ENCODE data around the gene GRB14.

Gene GRB14

DNA sequence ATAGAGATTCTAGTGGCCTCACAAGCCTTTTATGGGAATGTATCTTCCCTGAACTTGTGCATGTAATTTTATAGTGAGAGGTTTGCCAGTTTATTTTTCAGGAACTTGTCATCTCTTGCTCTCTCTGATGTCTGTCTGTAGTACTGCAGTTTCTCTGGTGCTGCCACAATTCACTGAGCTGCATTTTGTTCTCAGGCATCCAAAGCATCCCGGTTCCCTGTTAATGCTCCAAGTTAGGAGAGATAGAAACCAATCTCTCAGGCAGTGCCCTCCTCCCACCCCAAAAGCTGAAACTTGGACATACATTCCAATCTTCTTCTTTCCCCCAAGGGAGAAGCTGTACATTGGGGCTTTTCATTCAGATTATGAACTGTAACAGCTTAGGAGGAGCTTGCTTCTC, 30.1 kb upstream of the GRB14 start:
- no peak for TF ChIP-seq TEAD4 (IDR thresholded peaks at IDR 0.05)
- no peak for TF ChIP-seq CEBPB (IDR thresholded peaks at IDR 0.05)
- no peak for TF ChIP-seq NFIC (IDR thresholded peaks at IDR 0.05)
- no peak for TF ChIP-seq ZBTB7A (IDR thresholded peaks at IDR 0.05; ENCODE audit: low read depth)
- TF ChIP-seq EGR1 (IDR thresholded peaks at IDR 0.05) = no peak
- TF ChIP-seq, protein P1, sequence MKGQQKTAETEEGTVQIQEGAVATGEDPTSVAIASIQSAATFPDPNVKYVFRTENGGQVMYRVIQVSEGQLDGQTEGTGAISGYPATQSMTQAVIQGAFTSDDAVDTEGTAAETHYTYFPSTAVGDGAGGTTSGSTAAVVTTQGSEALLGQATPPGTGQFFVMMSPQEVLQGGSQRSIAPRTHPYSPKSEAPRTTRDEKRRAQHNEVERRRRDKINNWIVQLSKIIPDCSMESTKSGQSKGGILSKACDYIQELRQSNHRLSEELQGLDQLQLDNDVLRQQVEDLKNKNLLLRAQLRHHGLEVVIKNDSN (IDR thresholded peaks at IDR 0.05) = no peak
- TF ChIP-seq RAD21 (IDR thresholded peaks at IDR 0.05; ENCODE audit: low read depth) = no peak
- TF ChIP-seq, protein P2, sequence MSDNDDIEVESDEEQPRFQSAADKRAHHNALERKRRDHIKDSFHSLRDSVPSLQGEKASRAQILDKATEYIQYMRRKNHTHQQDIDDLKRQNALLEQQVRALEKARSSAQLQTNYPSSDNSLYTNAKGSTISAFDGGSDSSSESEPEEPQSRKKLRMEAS (IDR thresholded peaks at IDR 0.05) = no peak

DNA sequence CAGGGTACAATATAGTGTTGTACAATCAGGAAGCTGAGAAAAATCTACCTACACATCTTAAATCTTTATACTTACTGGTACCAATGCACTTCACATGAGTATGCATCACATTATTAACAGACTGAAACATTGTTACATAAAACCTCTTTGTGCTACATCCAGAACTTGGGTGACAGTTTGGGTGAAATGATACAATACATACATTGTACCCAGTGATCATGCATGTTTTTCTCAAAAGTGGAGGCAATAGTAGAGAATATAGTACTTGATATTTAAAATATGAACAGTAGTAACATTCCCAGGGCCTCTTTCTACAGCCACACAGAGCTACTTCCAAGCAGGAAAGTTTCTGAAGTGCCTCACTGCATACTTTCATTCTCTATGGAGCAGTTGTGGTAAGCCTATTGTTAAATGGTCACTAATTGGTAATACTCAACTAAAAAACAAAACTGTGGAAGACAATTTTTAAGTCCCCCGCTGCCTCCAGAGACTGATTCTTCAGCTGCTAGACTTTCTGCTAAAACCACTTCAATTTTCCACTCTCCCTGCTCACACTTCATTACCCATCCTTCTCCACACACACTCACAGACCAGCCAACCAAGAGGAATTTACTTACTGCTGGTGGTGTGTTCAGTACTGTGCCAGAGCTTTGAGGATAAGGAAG, 22.9 kb upstream of the GRB14 start:
- TF ChIP-seq, protein P1 (IDR thresholded peaks at IDR 0.05) = no peak
- TF ChIP-seq RAD21 (IDR thresholded peaks at IDR 0.05; ENCODE audit: low read depth) (no peak), ZBTB7A (IDR thresholded peaks at IDR 0.05; ENCODE audit: low read depth) (no peak), EP300 (IDR thresholded peaks at IDR 0.05; ENCODE audit: borderline replicate concordance) (no peak), TAF1 (IDR thresholded peaks at IDR 0.05; ENCODE audit: low read depth) (no peak), EGR1 (IDR thresholded peaks at IDR 0.05) (no peak), TEAD4 (IDR thresholded peaks at IDR 0.05) (no peak), TCF12 (IDR thresholded peaks at IDR 0.05; ENCODE audit: low read depth) (no peak), YY1 (IDR thresholded peaks at IDR 0.05; ENCODE audit: low read depth) (no peak), NFIC (IDR thresholded peaks at IDR 0.05) (no peak)
- TF ChIP-seq, protein P2 (IDR thresholded peaks at IDR 0.05) = no peak
- TF ChIP-seq, protein P3, sequence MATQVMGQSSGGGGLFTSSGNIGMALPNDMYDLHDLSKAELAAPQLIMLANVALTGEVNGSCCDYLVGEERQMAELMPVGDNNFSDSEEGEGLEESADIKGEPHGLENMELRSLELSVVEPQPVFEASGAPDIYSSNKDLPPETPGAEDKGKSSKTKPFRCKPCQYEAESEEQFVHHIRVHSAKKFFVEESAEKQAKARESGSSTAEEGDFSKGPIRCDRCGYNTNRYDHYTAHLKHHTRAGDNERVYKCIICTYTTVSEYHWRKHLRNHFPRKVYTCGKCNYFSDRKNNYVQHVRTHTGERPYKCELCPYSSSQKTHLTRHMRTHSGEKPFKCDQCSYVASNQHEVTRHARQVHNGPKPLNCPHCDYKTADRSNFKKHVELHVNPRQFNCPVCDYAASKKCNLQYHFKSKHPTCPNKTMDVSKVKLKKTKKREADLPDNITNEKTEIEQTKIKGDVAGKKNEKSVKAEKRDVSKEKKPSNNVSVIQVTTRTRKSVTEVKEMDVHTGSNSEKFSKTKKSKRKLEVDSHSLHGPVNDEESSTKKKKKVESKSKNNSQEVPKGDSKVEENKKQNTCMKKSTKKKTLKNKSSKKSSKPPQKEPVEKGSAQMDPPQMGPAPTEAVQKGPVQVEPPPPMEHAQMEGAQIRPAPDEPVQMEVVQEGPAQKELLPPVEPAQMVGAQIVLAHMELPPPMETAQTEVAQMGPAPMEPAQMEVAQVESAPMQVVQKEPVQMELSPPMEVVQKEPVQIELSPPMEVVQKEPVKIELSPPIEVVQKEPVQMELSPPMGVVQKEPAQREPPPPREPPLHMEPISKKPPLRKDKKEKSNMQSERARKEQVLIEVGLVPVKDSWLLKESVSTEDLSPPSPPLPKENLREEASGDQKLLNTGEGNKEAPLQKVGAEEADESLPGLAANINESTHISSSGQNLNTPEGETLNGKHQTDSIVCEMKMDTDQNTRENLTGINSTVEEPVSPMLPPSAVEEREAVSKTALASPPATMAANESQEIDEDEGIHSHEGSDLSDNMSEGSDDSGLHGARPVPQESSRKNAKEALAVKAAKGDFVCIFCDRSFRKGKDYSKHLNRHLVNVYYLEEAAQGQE (IDR thresholded peaks at IDR 0.05; ENCODE audit: low read depth) = no peak

DNA sequence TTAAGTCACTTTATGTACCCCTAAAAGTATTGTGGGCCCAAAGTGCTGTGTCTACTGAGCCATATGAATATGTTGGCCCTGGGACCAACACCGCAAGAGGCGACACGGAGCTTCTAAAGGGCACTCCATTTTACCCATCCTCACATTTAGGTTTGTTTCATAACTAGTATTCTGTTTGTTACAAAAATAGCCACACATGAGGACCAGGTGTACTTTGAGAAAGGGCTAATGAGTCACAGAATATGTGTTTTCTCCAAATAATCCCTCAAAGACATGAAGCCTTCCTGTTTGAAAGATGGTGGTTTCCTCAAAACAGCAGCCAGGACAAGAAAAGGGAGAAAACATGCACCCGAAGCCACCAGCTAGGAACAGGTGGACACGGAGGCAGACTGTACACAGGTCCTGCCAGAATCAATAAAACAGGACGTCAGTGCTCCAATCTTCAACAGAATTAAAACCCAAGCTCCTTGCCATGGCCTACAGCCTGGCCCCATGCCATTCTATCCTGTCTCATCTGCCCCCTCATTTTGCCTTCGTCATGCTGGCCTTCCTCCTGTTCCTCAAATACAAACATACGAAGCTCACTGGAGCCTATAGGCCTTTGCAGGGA, 21.8 kb upstream of the GRB14 start:
- TF ChIP-seq TEAD4 (IDR thresholded peaks at IDR 0.05) = no peak
- no peak for TF ChIP-seq TCF12 (IDR thresholded peaks at IDR 0.05; ENCODE audit: low read depth)
- no peak for TF ChIP-seq EP300 (IDR thresholded peaks at IDR 0.05; ENCODE audit: borderline replicate concordance)
- TF ChIP-seq TAF1 (IDR thresholded peaks at IDR 0.05; ENCODE audit: low read depth) = no peak
- no peak for TF ChIP-seq FOXM1 (IDR thresholded peaks at IDR 0.05; ENCODE audit: borderline replicate concordance, low read depth)
- TF ChIP-seq, protein P3 (IDR thresholded peaks at IDR 0.05; ENCODE audit: low read depth) = no peak
- no peak for TF ChIP-seq YY1 (IDR thresholded peaks at IDR 0.05; ENCODE audit: low read depth)
- TF ChIP-seq ZBTB7A (IDR thresholded peaks at IDR 0.05; ENCODE audit: low read depth) = no peak
- TF ChIP-seq NFIC (IDR thresholded peaks at IDR 0.05) = no peak
- TF ChIP-seq CREB1 (IDR thresholded peaks at IDR 0.05; ENCODE audit: low read depth) = no peak
- TF ChIP-seq CEBPB (IDR thresholded peaks at IDR 0.05) = no peak
- TF ChIP-seq RAD21 (IDR thresholded peaks at IDR 0.05; ENCODE audit: low read depth) = no peak
- TF ChIP-seq, protein P2 (IDR thresholded peaks at IDR 0.05) = no peak
- TF ChIP-seq EGR1 (IDR thresholded peaks at IDR 0.05) = no peak
- TF ChIP-seq, protein P1 (IDR thresholded peaks at IDR 0.05) = no peak

DNA sequence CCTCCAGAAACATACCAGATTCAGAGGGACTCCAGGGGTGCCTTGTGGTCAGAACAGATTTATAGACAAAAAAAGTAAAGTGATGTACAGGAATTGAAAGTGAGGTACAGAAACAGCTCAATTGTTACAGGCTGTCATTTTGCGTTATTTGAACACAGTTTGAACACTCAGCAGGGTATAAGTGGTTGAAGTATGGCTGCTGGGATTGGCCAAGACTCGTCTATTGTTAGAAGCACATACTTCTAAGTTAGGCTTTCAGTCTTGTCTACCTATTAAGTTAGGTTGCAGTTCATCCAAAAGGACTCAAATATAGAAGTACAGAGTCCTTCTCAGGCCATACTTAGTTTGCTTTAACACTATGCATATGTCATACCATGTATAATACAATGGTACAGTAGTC, 21.0 kb upstream of the GRB14 start:
- TF ChIP-seq YY1 (IDR thresholded peaks at IDR 0.05; ENCODE audit: low read depth) = no peak

DNA sequence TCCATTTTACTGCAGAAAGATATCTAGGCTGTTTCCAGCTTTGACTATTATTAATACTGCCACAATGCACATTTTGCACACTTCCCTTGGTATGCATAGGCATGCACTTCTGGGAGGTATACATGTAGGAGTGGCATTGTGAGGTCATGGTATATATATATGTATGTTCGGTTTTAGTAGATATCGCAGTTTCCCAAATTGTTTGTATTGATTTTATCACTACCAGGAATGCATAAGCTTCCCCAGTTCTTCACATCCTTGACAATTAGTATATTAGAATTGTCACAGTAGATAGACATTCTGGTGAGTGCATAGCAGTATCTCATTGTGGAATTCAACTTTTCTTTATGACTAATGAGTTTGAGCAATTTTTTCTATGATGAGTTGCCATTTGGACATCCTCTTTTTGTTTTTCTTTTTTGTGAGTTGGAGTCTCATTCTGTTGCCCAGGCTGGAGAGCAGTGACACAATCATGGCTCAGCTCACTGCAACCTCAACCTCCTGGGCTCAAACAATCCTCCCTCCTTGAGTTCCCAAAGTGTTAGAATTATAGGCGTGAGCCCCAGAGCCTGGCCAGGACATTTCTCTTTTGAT, 4.2 kb upstream of the GRB14 start:
- TF ChIP-seq FOXM1 (IDR thresholded peaks at IDR 0.05; ENCODE audit: borderline replicate concordance, low read depth) (no peak), ZBTB7A (IDR thresholded peaks at IDR 0.05; ENCODE audit: low read depth) (no peak), NFIC (IDR thresholded peaks at IDR 0.05) (no peak), CEBPB (IDR thresholded peaks at IDR 0.05) (no peak), RAD21 (IDR thresholded peaks at IDR 0.05; ENCODE audit: low read depth) (no peak), YY1 (IDR thresholded peaks at IDR 0.05; ENCODE audit: low read depth) (no peak), TCF12 (IDR thresholded peaks at IDR 0.05; ENCODE audit: low read depth) (no peak), TEAD4 (IDR thresholded peaks at IDR 0.05) (no peak), EP300 (IDR thresholded peaks at IDR 0.05; ENCODE audit: borderline replicate concordance) (no peak), CREB1 (IDR thresholded peaks at IDR 0.05; ENCODE audit: low read depth) (no peak), EGR1 (IDR thresholded peaks at IDR 0.05) (no peak), TAF1 (IDR thresholded peaks at IDR 0.05; ENCODE audit: low read depth) (no peak)
- TF ChIP-seq, protein P1 (IDR thresholded peaks at IDR 0.05) = no peak
- TF ChIP-seq, protein P2 (IDR thresholded peaks at IDR 0.05) = no peak
- TF ChIP-seq, protein P3 (IDR thresholded peaks at IDR 0.05; ENCODE audit: low read depth) = no peak
